ENCODE measurements around the gene SEMA4G. TPM values are rescaled to one million over a fixed set of nuclear protein-coding genes. Genes with fewer than 3 reads are reported as not detected.

SEMA4G gene
- total and polyA plus RNA-seq, 2 of the 13 experiments (the other 11 are each of a cell fraction or from before 2014, with no cell fraction given) = 46.2 to 207 TPM

GRCh38 chr10:100970076-100970913 lies 991 bp downstream of the SEMA4G start (continued):
- TF ChIP-seq ZNF281 (CRISPR knock-in tag; IDR thresholded peaks at IDR 0.05; ENCODE audit: borderline replicate concordance) (peak; percentile 79), MTA1 (CRISPR knock-in tag; IDR thresholded peaks at IDR 0.05; ENCODE audit: borderline replicate concordance) (no peak), ZNF224 (CRISPR knock-in tag; IDR thresholded peaks at IDR 0.05) (no peak), PRDM15 (CRISPR knock-in tag; IDR thresholded peaks at IDR 0.05) (no peak), RBM22 (optimal IDR thresholded peaks at IDR 0.05; ENCODE audit: low read length) (no peak), FOXK2 (IDR thresholded peaks at IDR 0.05) (no peak), ZNF780A (CRISPR knock-in tag; IDR thresholded peaks at IDR 0.05) (no peak), ZNF740 (CRISPR knock-in tag; IDR thresholded peaks at IDR 0.05) (peak; percentile 80; the same call in 1 of the 2 replicates), ZNF121 (CRISPR knock-in tag; IDR thresholded peaks at IDR 0.05) (no peak), SRSF9 (IDR thresholded peaks at IDR 0.05; ENCODE audit: borderline replicate concordance, insufficient read depth, low read depth, low read length, poor library complexity, severe bottlenecking) (no peak), ETV5 (CRISPR knock-in tag; IDR thresholded peaks at IDR 0.05; ENCODE audit: borderline replicate concordance) (no peak), ZNF430 (CRISPR knock-in tag; IDR thresholded peaks at IDR 0.05) (no peak; the same call in 1 of the 2 replicates), RARG (CRISPR knock-in tag; IDR thresholded peaks at IDR 0.05; ENCODE audit: low read depth) (no peak), SCMH1 (CRISPR knock-in tag; IDR thresholded peaks at IDR 0.05; ENCODE audit: borderline replicate concordance) (no peak), ZNF652 (CRISPR knock-in tag; IDR thresholded peaks at IDR 0.05; ENCODE audit: borderline replicate concordance, low read depth) (no peak), FIP1L1 (IDR thresholded peaks at IDR 0.05; ENCODE audit: borderline replicate concordance, insufficient read depth, low read depth, low read length) (no peak), ARID5B (CRISPR knock-in tag; IDR thresholded peaks at IDR 0.05) (peak; percentile 51), ZFP41 (CRISPR knock-in tag; IDR thresholded peaks at IDR 0.05; ENCODE audit: borderline replicate concordance) (no peak)
